Body of pancreas (tissue), 4 donors: Measurements from ENCODE around the gene TTC1.

ENCODE experiments used
- POLR2A ChIP-seq, 3 donors: fragments of 450-650 bp; IDR thresholded peaks; one replicate each; pipeline ENCODE4 v1.6.1; 2016; ENCODE audit warnings: antibody characterized with exemption in 3 of 3, mild to moderate bottlenecking in 2 of 3
- TF ChIP-seq, protein P1 (sequence below), 7 experiments: fragments of 450-650 bp in 4 of 7; fragments of 200-600 bp in 3 of 7; sonication (generic) in 3 of 7; IDR thresholded peaks; one replicate each; pipeline ENCODE4 v1.5.1; 2016 to 2019; ENCODE audit warnings: antibody characterized with exemption in 7 of 7

DNA sequence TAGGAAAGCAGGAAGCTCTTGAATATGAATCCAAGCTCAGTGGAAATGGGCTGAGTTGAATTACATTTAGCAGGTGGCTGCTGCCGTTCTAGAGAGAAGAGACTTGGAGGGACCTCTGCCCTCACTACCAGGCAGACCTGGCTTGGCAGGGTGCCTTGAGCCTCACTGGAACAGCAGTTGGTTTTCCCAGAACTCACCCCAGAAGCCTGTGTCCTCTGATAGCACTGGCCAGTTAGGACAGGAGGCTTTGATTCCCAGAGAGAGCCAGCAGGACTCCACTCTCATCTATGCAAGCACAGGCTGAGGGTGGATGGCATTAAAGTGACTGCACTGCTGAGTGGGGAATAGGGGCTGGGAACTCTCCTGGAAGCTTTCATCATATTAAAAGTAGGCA lies 55.5 kb downstream of the TTC1 start:
- TF ChIP-seq POLR2A (IDR thresholded peaks at IDR 0.05): no peak
- TF ChIP-seq, protein P1, sequence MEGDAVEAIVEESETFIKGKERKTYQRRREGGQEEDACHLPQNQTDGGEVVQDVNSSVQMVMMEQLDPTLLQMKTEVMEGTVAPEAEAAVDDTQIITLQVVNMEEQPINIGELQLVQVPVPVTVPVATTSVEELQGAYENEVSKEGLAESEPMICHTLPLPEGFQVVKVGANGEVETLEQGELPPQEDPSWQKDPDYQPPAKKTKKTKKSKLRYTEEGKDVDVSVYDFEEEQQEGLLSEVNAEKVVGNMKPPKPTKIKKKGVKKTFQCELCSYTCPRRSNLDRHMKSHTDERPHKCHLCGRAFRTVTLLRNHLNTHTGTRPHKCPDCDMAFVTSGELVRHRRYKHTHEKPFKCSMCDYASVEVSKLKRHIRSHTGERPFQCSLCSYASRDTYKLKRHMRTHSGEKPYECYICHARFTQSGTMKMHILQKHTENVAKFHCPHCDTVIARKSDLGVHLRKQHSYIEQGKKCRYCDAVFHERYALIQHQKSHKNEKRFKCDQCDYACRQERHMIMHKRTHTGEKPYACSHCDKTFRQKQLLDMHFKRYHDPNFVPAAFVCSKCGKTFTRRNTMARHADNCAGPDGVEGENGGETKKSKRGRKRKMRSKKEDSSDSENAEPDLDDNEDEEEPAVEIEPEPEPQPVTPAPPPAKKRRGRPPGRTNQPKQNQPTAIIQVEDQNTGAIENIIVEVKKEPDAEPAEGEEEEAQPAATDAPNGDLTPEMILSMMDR (IDR thresholded peaks at IDR 0.05): no peak
